HEK293T (cell line): Measurements from ENCODE around the gene SPATA13.

Source experiments
- ARNT ChIP-seq: fragments of 450-650 bp; IDR thresholded peaks from 2 replicates; pipeline ENCODE4 v1.6.1; 2017; ENCODE audit warnings: mild to moderate bottlenecking
- BHLHE40 ChIP-seq: fragments of 450-650 bp; IDR thresholded peaks from 2 replicates; pipeline ENCODE4 v1.6.1; 2016; ENCODE audit warnings: mild to moderate bottlenecking, moderate library complexity, borderline replicate concordance
- CTBP1 ChIP-seq: fragments of 450-650 bp; IDR thresholded peaks from 2 replicates; pipeline ENCODE4 v1.6.1; 2016; ENCODE audit warnings: borderline replicate concordance
- ELF4 ChIP-seq: fragments of 450-650 bp; IDR thresholded peaks from 2 replicates; pipeline ENCODE4 v1.6.1; 2017; ENCODE audit warnings: antibody characterized with exemption
- FOXM1 ChIP-seq: fragments of 450-650 bp; IDR thresholded peaks from 2 replicates; pipeline ENCODE4 v1.6.1; 2017; ENCODE audit warnings: mild to moderate bottlenecking, borderline replicate concordance
- HDGF ChIP-seq: fragments of 450-650 bp; IDR thresholded peaks from 2 replicates; pipeline ENCODE4 v1.6.1; 2017; ENCODE audit warnings: antibody characterized with exemption, borderline replicate concordance
- LEF1 ChIP-seq: fragments of 450-650 bp; IDR thresholded peaks from 2 replicates; pipeline ENCODE4 v1.6.1; 2017; ENCODE audit warnings: mild to moderate bottlenecking, borderline replicate concordance
- SP1 ChIP-seq: fragments of 450-650 bp; IDR thresholded peaks from 2 replicates; pipeline ENCODE4 v1.6.1; 2017
- SUZ12 ChIP-seq: fragments of 450-650 bp; IDR thresholded peaks from 2 replicates; pipeline ENCODE4 v1.6.1; 2016; ENCODE audit warnings: mild to moderate bottlenecking
- TARDBP ChIP-seq: fragments of 450-650 bp; IDR thresholded peaks from 2 replicates; pipeline ENCODE4 v1.6.1; 2016
- TF ChIP-seq, protein P1 (sequence below): fragments of 450-650 bp; IDR thresholded peaks from 2 replicates; pipeline ENCODE4 v1.6.1; 2016

DNA sequence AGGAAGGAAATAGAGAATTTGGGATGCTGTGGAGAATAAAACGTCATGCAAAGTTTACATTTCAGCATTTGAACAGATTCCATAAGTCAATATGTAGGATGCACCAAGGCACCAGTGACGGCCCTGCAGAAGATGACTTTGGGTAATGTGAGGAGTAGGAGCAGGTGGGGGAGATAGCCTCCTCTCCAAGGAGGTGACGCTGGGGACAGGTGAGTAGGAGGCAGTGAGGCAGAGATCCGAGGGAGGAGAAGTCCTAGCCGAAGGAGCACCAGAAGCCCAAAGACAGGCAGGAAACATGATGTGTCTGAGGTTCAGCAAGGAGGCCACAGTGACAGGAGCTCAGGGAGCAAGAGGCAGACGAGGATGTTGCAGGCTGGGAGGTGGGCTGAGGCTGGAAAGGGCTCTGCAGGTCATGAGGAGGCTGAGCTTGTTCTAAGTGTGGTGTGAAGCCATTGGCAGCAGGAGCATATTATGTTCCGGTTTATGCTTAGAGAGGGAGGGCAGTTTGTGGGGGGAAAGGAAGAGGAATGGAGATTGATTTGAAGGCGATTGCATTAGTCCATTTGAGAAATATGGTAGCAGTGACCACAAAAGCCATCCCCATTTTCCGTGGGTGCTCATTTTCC lies 93.1 kb downstream of the SPATA13 start:
- TF ChIP-seq SUZ12 = no peak
- no peak for TF ChIP-seq SP1
- no peak for TF ChIP-seq ARNT
- TF ChIP-seq, protein P1, sequence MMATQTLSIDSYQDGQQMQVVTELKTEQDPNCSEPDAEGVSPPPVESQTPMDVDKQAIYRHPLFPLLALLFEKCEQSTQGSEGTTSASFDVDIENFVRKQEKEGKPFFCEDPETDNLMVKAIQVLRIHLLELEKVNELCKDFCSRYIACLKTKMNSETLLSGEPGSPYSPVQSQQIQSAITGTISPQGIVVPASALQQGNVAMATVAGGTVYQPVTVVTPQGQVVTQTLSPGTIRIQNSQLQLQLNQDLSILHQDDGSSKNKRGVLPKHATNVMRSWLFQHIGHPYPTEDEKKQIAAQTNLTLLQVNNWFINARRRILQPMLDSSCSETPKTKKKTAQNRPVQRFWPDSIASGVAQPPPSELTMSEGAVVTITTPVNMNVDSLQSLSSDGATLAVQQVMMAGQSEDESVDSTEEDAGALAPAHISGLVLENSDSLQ = no peak
- TF ChIP-seq HDGF = no peak
- no peak for TF ChIP-seq BHLHE40
- no peak for TF ChIP-seq CTBP1
- no peak for TF ChIP-seq FOXM1
- no peak for TF ChIP-seq LEF1
- no peak for TF ChIP-seq TARDBP
- no peak for TF ChIP-seq ELF4
